Ovary (tissue), 3 donors: ENCODE results near the gene STEAP3.

Experiments
- EP300 ChIP-seq: sonication (generic); formaldehyde crosslinking; IDR thresholded peaks from one replicate; pipeline ENCODE4 v1.6.1; 2017; ENCODE audit warnings: antibody characterized with exemption
- POLR2A ChIP-seq: fragments of 450-650 bp; IDR thresholded peaks from one replicate; pipeline ENCODE4 v1.6.1; 2017; ENCODE audit warnings: antibody characterized with exemption, mild to moderate bottlenecking, moderate library complexity
- TF ChIP-seq, protein P1 (sequence below), 3 donors: fragments of 450-650 bp in 2 of 3; fragments of 200-600 bp in 1 of 3; IDR thresholded peaks; one replicate each; pipeline versions ENCODE4 v1.5.1 to v1.8.0; 2016 to 2022; ENCODE audit warnings: antibody characterized with exemption in 3 of 3, mild to moderate bottlenecking in 1 of 3
- donor health status: DM: no; HTN: no; CAD: no.

DNA sequence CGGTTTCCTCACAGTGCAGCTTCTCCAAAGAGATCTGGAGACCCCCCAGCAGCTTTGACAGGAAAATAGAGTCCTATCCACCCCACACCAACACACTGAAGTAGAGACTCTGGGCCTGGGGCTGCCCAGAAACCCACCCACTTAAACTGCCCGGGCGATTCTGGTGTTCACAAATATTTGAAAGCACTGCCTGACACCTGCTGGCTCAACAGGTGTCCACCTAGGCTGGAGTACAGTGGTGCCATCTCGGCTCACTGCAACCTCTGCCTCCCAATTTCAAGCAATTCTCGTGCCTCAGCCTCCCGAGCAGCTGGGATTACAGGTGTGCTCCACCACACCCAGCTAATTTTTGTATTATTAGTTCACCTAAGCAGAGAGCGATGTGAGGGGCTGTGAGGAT lies 5.3 kb downstream of the STEAP3 start:
- TF ChIP-seq POLR2A (no peak), EP300 (no peak)
- TF ChIP-seq, protein P1, sequence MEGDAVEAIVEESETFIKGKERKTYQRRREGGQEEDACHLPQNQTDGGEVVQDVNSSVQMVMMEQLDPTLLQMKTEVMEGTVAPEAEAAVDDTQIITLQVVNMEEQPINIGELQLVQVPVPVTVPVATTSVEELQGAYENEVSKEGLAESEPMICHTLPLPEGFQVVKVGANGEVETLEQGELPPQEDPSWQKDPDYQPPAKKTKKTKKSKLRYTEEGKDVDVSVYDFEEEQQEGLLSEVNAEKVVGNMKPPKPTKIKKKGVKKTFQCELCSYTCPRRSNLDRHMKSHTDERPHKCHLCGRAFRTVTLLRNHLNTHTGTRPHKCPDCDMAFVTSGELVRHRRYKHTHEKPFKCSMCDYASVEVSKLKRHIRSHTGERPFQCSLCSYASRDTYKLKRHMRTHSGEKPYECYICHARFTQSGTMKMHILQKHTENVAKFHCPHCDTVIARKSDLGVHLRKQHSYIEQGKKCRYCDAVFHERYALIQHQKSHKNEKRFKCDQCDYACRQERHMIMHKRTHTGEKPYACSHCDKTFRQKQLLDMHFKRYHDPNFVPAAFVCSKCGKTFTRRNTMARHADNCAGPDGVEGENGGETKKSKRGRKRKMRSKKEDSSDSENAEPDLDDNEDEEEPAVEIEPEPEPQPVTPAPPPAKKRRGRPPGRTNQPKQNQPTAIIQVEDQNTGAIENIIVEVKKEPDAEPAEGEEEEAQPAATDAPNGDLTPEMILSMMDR (IDR thresholded peaks at IDR 0.05): no peak
